HepG2 (cell line): ENCODE data around the gene RAB24. TPM values are rescaled to one million over a fixed set of nuclear protein-coding genes. Genes with fewer than 3 reads are reported as not detected.
A peak's percentile ranks its signal among the peaks of the same experiment; 100 is the strongest.

Experiments
- ATAC-seq: fragments of 200-7000 bp; cut with Tn5 transposase; 3 replicates; pipeline ENCODE4 v1.9.1; 2020; ENCODE audit warnings: mild to moderate bottlenecking, moderate library complexity
- BruUV-seq: library from RNA; stranded (reverse); fragments of 400-500 nt; replicated peaks from 2 replicates; lab custom pipeline; 2021; lab: Mats Ljungman, UMichigan
- CTCF ChIA-PET: fragments of 300-600 bp; formaldehyde crosslinking; extraction: SDS; loops from one replicate; lab custom pipeline; 2021; ENCODE audit warnings: low total read pairs, inconsistent platforms, low intra/inter-chr PET ratio; lab: Yijun Ruan, JAX
- POLR2A ChIA-PET: fragments of 350-600 bp; sonication (Branson Sonifier 250); formaldehyde crosslinking; loops from one replicate; lab custom pipeline; 2020; ENCODE audit warnings: antibody characterized with exemption, inconsistent platforms; lab: Yijun Ruan, JAX
- DNase-seq: peaks from one replicate; pipeline ENCODE4 v3.0.0-alpha.2; 2015; ENCODE audit warnings: low spot score
- FAIRE-seq: peaks from 3 replicates; lab custom pipeline; 2011; peaks lifted over from hg19 to GRCh38; lab: Jason Lieb, UNC
- H2AFZ ChIP-seq: one replicate; pipeline ENCODE4 v1.6.1; 2011; ENCODE audit warnings: low read length, inconsistent platforms
- H3K27ac ChIP-seq: fragments of 300-600 bp; 3 replicates; pipeline ENCODE4 v1.8.0; 2011; ENCODE audit warnings: mixed run types, mild to moderate bottlenecking, mixed read lengths, low read length, inconsistent platforms; ENCODE audit not compliant: insufficient read depth; ENCODE audit errors: extremely low read length
- H3K27me3 ChIP-seq, 2 experiments: fragments of 200-600 bp in 1 of 2; 2 replicates in 1 of 2; 3 replicates in 1 of 2; pipeline versions ENCODE4 v1.6.0 to v1.8.0; 2011; ENCODE audit warnings: low read length in 2 of 2, mild to moderate bottlenecking in 2 of 2, moderate library complexity in 2 of 2, inconsistent platforms in 1 of 2; ENCODE audit not compliant: insufficient read depth in 2 of 2, control insufficient read depth in 1 of 2
- H3K36me3 ChIP-seq, 2 experiments: fragments of 200-600 bp in 1 of 2; replicated peaks in 1 of 2; 2 replicates in 1 of 2; 3 replicates in 1 of 2; pipeline versions ENCODE4 v1.5.1 to v1.8.0; 2011; ENCODE audit warnings: low read length in 2 of 2, inconsistent platforms in 1 of 2; ENCODE audit not compliant: insufficient read depth in 2 of 2, control insufficient read depth in 1 of 2
- H3K4me1 ChIP-seq: 2 replicates; pipeline ENCODE4 v1.5.1; 2012; ENCODE audit warnings: low read length, inconsistent platforms; ENCODE audit not compliant: insufficient read depth
- H3K4me2 ChIP-seq: 2 replicates; pipeline ENCODE4 v1.6.0; 2011; ENCODE audit warnings: low read depth, low read length, inconsistent platforms
- H3K4me3 ChIP-seq, 3 experiments: fragments of 200-600 bp in 1 of 3; sonication (generic), shearing (Covaris generic) in 1 of 3; replicated peaks in 1 of 3; 2 replicates each; pipeline ENCODE4 v1.5.1; 2011 to 2016; ENCODE audit warnings: low read length in 3 of 3, inconsistent platforms in 2 of 3, low read depth in 2 of 3, mild to moderate bottlenecking in 2 of 3, control low read depth in 1 of 3, mixed read lengths in 1 of 3; ENCODE audit not compliant: insufficient read depth in 1 of 3
- H3K79me2 ChIP-seq: one replicate; pipeline ENCODE4 v1.6.1; 2011; ENCODE audit warnings: low read length, inconsistent platforms; ENCODE audit not compliant: insufficient read depth
- H3K9ac ChIP-seq: 2 replicates; pipeline ENCODE4 v1.6.0; 2011; ENCODE audit warnings: mild to moderate bottlenecking, low read depth, low read length, inconsistent platforms; ENCODE audit not compliant: insufficient read depth
- H3K9me3 ChIP-seq: 2 replicates; pipeline ENCODE4 v1.5.1; 2012; ENCODE audit warnings: mild to moderate bottlenecking, low read length
- H4K20me1 ChIP-seq: 2 replicates; pipeline ENCODE4 v1.6.0; 2011; ENCODE audit warnings: inconsistent platforms, mild to moderate bottlenecking, low read length, moderate library complexity; ENCODE audit not compliant: insufficient read depth
- ETV5 ChIP-seq: IDR thresholded peaks from 2 replicates; pipeline ENCODE4 v1.6.1; 2018; ENCODE audit warnings: missing biosample characterization, missing genetic modification reagents, inconsistent platforms, borderline replicate concordance
- GLI4 ChIP-seq: sonication (generic); formaldehyde crosslinking; IDR thresholded peaks from 2 replicates; pipeline ENCODE4 v1.5.1; 2020; ENCODE audit warnings: missing genetic modification reagents, mild to moderate bottlenecking, moderate library complexity, borderline replicate concordance
- KLF11 ChIP-seq: IDR thresholded peaks from 2 replicates; pipeline ENCODE4 v1.6.1; 2016; ENCODE audit warnings: missing compliant biosample characterization
- MAFK ChIP-seq, 2 experiments: IDR thresholded peaks in 1 of 2; conservative IDR thresholded peaks in 1 of 2; 2 replicates each; pipeline ENCODE4 v1.6.1; 2011; ENCODE audit warnings: improper control_type of control experiment in 2 of 2, low read length in 2 of 2
- NONO ChIP-seq, 2 experiments: fragments of 450-650 bp in 1 of 2; sonication (generic) in 1 of 2; formaldehyde crosslinking in 1 of 2; IDR thresholded peaks in 1 of 2; conservative IDR thresholded peaks in 1 of 2; 2 replicates each; pipeline versions ENCODE4 v1.6.1 to v1.8.0; 2017 to 2022; ENCODE audit warnings: mild to moderate bottlenecking in 1 of 2, missing genetic modification reagents in 1 of 2, moderate library complexity in 1 of 2
- PCBP1 ChIP-seq: fragments of 200-400 bp; formaldehyde crosslinking; IDR thresholded peaks from 2 replicates; pipeline ENCODE4 v1.6.1; 2017; ENCODE audit warnings: mild to moderate bottlenecking, low read depth, low read length, borderline replicate concordance
- RFXAP ChIP-seq: sonication (generic); formaldehyde crosslinking; IDR thresholded peaks from 2 replicates; pipeline ENCODE4 v1.4.0; 2020; ENCODE audit warnings: missing genetic modification reagents, borderline replicate concordance
- SETDB1 ChIP-seq: sonication (generic); formaldehyde crosslinking; IDR thresholded peaks from 2 replicates; pipeline ENCODE4 v1.5.1; 2020; ENCODE audit warnings: missing genetic modification reagents, mild to moderate bottlenecking, borderline replicate concordance
- TCF7L2 ChIP-seq: IDR thresholded peaks from 2 replicates; pipeline ENCODE4 v1.6.1; 2011; ENCODE audit warnings: mild to moderate bottlenecking, low read depth, low read length, moderate library complexity
- WGBS: methylation state at CpG from one replicate; pipeline ENCODE4 v1.1.6; 2017; ENCODE audit warnings: low lambda C conversion rate; 5-methylcytosine and 5-hydroxymethylcytosine counted together
- in situ Hi-C: cut with HindIII; loops from 2 replicates; pipeline ENCODE4 v1.10.0; 2017; ENCODE audit warnings: low pct_unique_long_range_greater_than_20kb; ENCODE audit not compliant: extremely low pct_ligation_motif_present
- intact Hi-C: fragments of 100-400 bp; cut with micrococcal nuclease; formaldehyde crosslinking; loops from one replicate; pipeline ENCODE4 v1.10.0; 2022; ENCODE audit not compliant: unreplicated experiment
- polyA plus RNA-seq, 8 experiments: library from polyadenylated mRNA; depleted of rRNA in 3 of 8; stranded (reverse) in 7 of 8; unstranded in 1 of 8; fragments of >200 nt; fragmentation: Illumina TruSeq in 4 of 8; extraction: Trizol in 4 of 8; gene quantifications; 2 replicates each; pipeline versions ENCODE4 v1.2.1 to v1.2.3, GENCODE V29; 2011 to 2016; ENCODE audit warnings: low read depth in 4 of 8, missing spikeins in 1 of 8, mixed read lengths in 1 of 8; ENCODE audit not compliant: insufficient read depth in 1 of 8
- total RNA-seq, 5 experiments: library from RNA; depleted of rRNA; stranded (reverse); fragments of >200 nt; fragmentation: Illumina TruSeq; extraction: Trizol; gene quantifications; 2 replicates each; pipeline ENCODE4 v1.2.3, GENCODE V29; 2016; ENCODE audit warnings: low read depth in 1 of 5
- TF ChIP-seq, protein P1 (sequence below): sonication (generic); formaldehyde crosslinking; IDR thresholded peaks from 2 replicates; pipeline ENCODE4 v1.8.1; 2022; ENCODE audit warnings: low read depth, mild to moderate bottlenecking, missing genetic modification reagents
- TF ChIP-seq, protein P2 (sequence below): sonication (generic); formaldehyde crosslinking; IDR thresholded peaks from 2 replicates; pipeline ENCODE4 v1.4.0; 2020; ENCODE audit warnings: missing genetic modification reagents, borderline replicate concordance

Gene RAB24
- total and polyA plus RNA-seq, 2 of the 13 experiments (the other 11 are each of a cell fraction or from before 2014, with no cell fraction given) = 22.9 to 63.7 TPM

DNA sequence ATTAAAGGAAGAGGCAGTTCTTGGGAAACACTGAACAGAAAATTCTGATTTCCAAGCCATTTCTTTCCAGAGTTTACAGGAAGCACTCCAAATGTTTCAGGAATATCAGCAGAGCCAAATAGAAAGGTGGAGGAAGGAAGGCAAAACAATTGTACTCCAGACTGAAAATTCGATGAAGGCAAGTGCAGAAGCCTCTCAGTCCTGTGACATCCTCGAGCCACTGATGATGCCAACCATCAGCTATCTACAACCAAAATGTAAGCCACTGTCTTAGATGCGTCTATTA lies 45.8 kb upstream of the RAB24 start:
- POLR2A ChIA-PET = interaction anchor here (1.0 to 1.3 kb wide), 3 partner anchors 18 to 29 kb away, joined by 3 read pairs; no protein-coding TSS in a partner anchor
- no TSS peak for BruUV-seq

More for the DNA sequence above, 45.8 kb upstream of the RAB24 start:
- Histone ChIP-seq H3K4me1 (peaks cover 63% of the 10 kb centered on the region), H3K9me3 (no peaks in the 10 kb centered on the region), H3K27ac (no peak overlapping the region), H3K9ac (peak overlapping the region; percentile 95; the same call in 1 of the 2 replicates), H3K79me2 (peaks cover 60% of the 10 kb centered on the region), H4K20me1 (no peaks in the 10 kb centered on the region), H3K27me3 (no peaks in the 10 kb centered on the region; a peak in 1 of 5 replicates), H2AFZ (no peak overlapping the region), H3K36me3 (peaks cover 6 to 15% of the 10 kb centered on the region in 2 experiments), H3K4me3 (0 out of 6 replicates have a peak overlapping the region, but pooled peaks of 1 of the 3 experiments have one; percentile 93), H3K4me2 (peak overlapping the region; percentile 94)
- CTCF ChIA-PET = no interaction called here
- ATAC-seq (no peak), DNase-seq (no peak), FAIRE-seq (no peak)
- intact Hi-C loops = no loop called here
- TF ChIP-seq TCF7L2 (no peak), SETDB1 (CRISPR knock-in tag) (no peak), ETV5 (CRISPR knock-in tag) (no peak), MAFK (conservative IDR thresholded peaks at IDR 0.05 in 1 of 2, IDR thresholded peaks at IDR 0.05 in 1 of 2; ENCODE audit: low read length in 2 of 2) (no peak), KLF11 (no peak), RFXAP (CRISPR knock-in tag) (no peak), GLI4 (no peak), NONO (IDR thresholded peaks at IDR 0.05) (no peak), NONO (CRISPR knock-in tag; conservative IDR thresholded peaks at IDR 0.05) (no peak), PCBP1 (no peak)
- TF ChIP-seq, protein P1, sequence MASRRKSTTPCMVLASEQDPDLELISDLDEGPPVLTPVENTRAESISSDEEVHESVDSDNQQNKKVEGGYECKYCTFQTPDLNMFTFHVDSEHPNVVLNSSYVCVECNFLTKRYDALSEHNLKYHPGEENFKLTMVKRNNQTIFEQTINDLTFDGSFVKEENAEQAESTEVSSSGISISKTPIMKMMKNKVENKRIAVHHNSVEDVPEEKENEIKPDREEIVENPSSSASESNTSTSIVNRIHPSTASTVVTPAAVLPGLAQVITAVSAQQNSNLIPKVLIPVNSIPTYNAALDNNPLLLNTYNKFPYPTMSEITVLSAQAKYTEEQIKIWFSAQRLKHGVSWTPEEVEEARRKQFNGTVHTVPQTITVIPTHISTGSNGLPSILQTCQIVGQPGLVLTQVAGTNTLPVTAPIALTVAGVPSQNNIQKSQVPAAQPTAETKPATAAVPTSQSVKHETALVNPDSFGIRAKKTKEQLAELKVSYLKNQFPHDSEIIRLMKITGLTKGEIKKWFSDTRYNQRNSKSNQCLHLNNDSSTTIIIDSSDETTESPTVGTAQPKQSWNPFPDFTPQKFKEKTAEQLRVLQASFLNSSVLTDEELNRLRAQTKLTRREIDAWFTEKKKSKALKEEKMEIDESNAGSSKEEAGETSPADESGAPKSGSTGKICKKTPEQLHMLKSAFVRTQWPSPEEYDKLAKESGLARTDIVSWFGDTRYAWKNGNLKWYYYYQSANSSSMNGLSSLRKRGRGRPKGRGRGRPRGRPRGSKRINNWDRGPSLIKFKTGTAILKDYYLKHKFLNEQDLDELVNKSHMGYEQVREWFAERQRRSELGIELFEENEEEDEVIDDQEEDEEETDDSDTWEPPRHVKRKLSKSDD (CRISPR knock-in tag) = no peak
- TF ChIP-seq, protein P2, sequence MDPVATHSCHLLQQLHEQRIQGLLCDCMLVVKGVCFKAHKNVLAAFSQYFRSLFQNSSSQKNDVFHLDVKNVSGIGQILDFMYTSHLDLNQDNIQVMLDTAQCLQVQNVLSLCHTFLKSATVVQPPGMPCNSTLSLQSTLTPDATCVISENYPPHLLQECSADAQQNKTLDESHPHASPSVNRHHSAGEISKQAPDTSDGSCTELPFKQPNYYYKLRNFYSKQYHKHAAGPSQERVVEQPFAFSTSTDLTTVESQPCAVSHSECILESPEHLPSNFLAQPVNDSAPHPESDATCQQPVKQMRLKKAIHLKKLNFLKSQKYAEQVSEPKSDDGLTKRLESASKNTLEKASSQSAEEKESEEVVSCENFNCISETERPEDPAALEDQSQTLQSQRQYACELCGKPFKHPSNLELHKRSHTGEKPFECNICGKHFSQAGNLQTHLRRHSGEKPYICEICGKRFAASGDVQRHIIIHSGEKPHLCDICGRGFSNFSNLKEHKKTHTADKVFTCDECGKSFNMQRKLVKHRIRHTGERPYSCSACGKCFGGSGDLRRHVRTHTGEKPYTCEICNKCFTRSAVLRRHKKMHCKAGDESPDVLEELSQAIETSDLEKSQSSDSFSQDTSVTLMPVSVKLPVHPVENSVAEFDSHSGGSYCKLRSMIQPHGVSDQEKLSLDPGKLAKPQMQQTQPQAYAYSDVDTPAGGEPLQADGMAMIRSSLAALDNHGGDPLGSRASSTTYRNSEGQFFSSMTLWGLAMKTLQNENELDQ = no peak
- 72% methylated on average over 3 of the region's 3 CpGs for WGBS
- in situ Hi-C loops = no loop called here
